Activated T-cell treated with anti-CD3 and anti-CD28 coated beads, Interleukin-2, amount 50 U/mL, for 48 hours (primary cell): ENCODE measurements around the gene PPP1R3E.
A peak's percentile ranks its signal among the peaks of the same experiment; 100 is the strongest.

Experiments used
- DNase-seq, 2 experiments: peaks; one replicate each; pipeline ENCODE4 v3.0.0-alpha.2; 2020

Gene PPP1R3E

DNA sequence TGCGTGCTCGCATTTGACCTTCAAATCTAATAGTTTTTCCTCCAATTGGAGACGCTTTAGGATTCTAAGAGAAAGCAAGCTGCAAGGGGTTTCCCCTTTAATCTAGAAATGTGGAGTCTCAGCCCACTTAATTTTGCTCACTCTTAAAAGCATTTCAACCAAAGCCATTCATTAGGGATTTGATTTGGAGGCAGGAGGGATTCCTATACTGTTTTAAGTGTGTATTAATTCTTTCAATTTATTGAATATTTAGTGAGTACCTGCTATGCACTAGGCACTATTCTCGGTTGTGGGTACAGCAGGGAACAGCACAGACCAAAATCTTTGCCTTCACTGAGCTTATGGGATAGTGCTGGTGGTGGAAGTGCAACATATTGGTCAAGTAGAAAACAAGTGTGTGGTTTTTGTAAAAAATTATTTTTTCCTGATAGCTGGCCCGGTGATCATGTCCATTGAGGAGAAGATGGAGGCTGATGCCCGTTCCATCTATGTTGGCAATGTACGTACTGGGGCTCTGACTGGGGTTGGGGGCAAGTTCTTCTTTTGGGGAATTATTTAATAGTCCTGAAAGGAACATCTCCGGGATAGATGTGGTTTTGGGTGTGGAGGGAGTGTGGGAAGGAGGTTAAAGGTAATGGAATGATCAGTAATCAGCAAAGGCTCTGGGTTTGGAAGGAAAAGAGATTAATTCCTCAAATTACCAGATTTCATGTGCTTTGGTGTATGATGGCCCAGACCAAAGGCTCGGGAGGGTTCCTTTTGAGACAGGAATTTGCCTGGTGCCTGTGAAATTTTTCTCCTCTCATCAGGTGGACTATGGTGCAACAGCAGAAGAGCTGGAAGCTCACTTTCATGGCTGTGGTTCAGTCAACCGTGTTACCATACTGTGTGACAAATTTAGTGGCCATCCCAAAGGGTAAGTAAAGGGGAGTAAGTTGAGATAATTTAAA lies 20.2 kb upstream of the PPP1R3E start:
- no peak for DNase-seq

DNA sequence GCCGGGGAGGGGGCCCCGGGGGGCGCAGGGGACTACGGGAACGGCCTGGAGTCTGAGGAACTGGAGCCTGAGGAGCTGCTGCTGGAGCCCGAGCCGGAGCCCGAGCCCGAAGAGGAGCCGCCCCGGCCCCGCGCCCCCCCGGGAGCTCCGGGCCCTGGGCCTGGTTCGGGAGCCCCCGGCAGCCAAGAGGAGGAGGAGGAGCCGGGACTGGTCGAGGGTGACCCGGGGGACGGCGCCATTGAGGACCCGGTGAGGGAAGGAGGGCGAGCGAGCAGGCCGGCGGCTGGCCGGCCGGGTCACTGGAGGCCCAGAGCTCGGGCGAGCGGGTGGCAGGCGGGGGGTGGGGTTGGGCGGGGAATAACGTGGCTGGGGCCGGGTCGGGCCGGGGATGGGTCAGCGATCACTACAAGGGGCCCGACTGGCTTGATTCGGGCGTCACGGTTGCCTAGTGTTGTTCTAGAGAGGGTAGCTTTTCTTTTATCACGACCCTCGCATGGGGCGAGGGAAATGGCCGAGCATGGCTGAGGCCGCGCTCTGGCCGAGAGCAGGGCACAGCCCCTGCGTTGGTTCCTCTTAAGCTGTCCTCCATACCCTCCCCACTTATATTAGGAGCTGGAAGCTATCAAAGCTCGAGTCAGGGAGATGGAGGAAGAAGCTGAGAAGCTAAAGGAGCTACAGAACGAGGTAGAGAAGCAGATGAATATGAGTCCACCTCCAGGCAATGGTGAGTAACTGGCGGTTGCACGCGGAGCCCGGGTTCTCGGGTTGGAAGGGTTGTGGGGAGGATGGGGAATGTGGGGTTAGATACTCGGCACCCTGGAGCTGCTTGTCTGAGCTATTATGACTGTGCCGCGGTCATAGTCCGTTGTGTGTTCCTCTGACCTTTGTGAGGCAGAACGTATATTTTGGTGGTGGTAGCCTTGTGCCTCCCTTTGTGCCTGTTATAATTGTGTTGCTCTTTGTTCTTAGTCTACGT lies 19.2 kb upstream of the PPP1R3E start:
- peak; percentile 80 to 83 for DNase-seq

DNA sequence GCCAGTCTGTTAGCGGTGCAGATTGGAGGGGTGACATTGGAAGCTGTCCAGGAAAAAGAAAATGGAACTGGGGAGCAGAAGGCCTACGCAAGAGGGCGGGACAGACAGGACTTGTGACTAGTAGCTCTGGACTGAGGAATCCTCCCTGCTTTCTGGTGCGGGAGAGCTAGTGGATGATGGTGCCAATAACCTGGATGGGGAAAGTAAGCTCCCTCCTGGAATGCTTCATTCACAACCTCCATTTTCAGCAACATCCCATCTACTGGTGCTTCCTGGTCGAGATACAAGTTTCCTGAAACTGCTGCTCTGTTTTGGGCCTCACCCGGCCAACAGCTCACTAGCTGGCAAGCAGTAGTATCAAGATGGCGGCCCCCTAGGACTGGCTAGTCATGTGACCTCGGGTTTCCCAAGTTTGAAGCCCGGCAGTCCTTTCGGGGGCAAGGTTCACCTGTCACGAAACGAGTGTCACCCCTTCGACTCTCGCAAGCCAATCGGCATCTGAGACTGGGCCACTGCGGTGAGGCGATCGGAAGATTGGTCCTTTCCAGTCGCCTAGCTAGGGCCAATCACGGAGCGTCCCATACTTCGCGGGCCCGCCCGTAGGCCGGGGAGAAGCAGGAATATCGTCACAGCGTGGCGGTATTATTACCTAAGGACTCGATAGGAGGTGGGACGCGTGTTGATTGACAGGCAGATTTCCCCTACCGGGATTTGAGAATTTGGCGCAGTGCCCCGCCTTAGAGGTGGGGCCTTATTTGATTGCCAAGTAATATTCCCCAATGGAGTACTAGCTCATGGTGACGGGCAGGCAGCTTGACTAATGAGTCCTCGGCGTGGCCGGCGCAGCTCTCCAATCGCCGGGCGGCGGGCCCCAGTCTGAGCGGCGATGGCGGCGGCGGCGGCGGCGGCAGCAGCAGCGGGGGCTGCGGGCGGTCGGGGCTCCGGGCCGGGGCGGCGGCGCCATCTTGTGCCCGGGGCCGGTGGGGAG lies 18.2 kb upstream of the PPP1R3E start, which contains the start of gene PABPN1:
Gene PABPN1, plus strand, starts transcription at position 874 of the 988 bp plus-strand sequence. Its CDS starts 13 bp downstream, at position 887.
- DNase-seq: peak; percentile 97

DNA sequence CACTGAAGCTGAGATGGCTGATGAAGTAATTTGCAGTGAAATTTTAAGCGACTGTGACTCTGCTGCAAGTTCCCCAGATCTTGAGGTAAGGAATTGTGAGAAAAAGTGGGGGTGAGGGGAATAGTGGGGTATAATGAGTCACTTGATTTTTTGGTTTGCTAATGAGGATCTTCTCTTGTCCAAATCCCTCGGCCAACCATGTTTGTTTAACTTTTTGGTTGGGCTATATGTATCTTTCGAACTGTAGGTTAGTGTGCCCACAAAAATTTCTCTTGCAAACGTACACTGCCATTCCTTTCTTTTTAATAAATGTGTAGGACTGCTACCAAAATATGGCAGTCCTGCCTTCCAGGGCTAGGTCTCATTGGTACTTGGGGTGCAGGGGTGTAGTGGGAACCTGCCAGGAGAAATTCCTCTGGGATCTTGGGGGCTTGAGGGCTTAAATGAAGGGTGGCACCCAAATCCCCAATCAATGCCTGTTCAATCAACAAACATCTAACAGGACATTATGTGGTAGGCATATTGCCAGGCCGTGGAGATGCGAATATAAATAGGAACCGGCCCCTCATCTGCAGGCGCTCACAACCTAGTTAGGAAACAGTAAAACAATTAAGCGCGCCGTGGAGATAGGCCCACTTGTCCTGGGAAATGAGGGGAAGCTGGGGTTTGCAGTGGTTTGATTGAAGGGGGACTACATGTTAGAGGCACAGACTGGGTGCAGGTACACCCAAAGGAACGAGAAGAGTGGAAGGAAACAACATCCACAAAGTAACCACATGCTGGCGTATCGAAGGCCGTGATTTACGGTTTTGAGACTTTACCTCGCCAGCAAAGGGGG lies 17.3 kb upstream of the PPP1R3E start:
- peak in 1 of 2 experiments; percentile 40 for DNase-seq

DNA sequence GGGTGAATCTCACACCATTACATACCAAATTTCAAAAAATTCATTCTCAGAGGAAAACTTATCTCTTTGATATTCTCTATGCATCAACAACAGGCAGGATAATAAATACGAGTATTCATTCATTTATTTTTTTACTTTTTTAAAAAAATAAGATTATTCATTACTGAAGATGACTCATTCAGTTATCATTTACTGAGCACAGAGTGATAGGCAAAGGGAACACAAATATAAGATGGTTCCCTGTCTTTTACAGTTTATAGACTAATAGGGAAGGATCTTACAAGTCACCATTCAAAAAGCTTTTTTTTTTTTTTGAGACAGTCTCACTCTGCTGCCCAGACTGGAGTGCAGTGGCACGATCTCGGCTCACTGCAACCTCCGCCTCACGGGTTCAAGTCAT lies 13.6 kb upstream of the PPP1R3E start:
- no peak for DNase-seq

DNA sequence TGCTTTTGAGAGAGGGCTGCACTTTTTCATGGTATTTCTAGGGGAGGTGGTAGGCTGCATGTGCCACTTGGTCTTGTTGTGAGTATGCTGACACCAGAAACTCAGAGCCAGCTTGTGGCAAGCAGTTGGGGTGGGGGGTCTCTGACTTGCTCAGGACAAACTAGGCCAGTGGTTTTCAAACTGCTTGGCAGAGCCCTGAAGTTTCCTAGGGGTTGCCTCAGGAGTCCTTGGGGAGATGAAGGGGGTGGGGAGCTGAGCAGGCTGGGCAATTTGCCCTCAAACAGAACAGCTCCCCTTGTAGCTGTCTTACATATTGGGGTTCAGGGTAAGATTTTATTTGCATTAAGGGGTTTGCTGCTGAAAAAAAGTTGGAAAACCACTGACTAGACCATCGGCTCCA lies 7.9 kb upstream of the PPP1R3E start:
- no peak for DNase-seq

DNA sequence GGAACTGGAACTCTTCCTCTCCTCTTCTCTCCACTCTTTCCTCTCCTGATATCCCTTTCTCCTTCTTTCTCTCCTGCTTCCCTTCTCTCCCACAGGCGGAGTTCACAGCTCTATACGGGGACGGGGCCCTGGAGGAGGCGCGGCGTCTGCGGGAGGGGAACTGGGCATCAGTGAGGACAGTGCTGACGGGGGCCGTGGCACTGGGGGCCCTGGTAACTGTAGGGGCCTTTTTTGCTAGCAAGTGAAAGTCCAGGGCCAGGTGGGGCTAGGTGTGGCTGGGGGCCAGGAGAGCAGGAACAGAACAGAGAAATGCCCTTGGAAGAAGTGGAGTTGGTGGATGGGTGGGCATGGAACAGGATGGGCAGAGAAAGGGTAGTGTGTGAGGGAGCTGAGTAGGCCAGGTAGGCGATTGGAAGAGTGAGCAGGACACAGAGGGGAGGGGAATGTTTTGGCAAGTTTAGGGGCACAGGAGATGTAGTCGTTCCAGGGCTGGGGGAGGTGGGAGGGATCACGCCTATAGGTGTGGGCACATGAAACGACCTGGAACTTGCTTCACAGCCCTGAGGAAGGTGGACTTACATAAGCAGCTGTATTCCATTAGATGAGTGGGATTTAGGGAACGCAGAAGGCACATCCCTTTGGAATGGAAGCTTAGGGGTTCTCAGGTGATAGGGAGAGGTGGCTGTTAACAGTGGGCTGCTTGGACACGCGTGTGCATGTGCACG lies 6.2 kb upstream of the PPP1R3E start:
- no peak for DNase-seq

DNA sequence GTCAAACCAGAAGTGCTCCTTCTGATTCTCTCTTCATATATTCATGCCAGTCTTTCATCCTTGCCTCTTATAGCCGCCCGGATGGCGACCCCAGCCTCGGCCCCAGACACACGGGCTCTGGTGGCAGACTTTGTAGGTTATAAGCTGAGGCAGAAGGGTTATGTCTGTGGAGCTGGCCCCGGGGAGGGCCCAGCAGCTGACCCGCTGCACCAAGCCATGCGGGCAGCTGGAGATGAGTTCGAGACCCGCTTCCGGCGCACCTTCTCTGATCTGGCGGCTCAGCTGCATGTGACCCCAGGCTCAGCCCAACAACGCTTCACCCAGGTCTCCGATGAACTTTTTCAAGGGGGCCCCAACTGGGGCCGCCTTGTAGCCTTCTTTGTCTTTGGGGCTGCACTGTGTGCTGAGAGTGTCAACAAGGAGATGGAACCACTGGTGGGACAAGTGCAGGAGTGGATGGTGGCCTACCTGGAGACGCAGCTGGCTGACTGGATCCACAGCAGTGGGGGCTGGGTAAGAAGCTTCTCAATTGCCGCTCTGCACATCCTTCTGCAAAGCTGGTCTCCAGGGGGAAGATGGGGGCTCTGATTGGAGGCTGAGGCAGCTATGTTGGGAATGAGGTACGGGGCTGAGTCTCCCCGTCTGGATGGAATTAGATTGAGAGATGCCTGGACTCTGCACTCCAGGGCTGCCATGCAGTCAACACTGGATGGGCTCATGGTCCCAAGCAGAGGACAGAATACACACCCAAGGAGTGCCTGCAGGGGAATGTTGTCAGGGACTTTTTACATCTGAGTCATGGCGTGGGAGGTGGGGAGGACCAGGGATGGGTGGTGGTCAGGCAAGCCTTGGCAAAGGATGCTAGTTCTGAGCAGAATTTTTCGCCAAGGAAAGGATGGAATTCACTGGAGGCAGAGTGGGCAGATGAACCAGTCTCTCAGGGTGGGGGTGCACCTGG lies 5.3 kb upstream of the PPP1R3E start:
- no peak for DNase-seq

DNA sequence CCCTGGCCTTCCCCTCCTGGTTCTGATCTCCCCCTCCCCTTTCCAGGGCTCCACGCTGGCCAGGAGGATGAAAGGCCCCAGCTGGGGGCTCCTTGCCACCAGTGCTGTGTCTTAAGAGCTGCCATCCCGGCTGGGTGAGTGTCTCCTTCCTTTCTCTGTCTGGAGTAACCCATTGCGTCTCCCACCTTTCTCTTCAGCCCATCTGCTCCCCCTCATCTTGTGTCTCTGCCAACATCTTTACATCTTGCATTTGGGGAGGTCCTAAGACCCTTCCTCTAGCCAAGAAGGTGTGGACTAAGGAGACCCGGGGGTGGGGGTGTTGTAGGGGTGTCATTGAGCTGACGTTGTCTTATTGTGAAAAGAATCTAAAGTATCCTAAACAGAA lies 4.5 kb upstream of the PPP1R3E start:
- DNase-seq: no peak

DNA sequence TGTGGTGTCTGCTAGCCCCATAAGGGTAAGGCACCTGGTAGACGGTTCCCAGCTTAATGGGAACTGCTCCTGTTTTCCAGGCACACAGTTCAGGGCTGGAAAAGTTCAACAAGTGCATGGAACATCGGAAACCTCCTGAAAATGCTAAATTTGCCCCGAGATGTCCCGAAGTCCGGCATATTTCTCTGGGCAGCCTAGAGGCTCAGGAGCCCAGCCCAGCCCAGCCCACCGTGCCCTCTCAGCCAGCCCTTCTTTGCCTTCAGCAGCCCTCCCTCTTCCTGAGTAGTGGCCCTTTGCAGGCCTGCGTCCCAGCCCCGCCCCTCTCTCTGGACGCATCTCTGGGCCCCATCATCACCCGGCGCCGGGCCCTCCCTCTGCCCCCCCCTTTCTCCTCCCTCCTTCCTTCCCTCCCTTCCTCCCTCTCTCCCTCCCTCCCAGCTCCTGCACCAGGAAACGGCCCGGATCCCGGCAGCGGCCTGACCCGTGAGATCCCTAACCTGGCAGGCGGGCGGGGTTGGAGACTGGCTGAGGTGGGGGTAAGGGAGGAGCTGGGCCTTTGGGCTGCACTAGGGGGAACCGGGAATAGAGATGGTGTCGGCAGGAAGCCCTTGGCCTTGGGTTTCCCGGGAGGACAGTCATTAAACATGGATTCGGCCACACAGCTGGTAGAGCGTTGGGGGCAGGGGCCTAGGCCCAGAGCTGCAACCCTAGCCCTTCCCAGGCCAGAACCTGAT lies 3.9 kb upstream of the PPP1R3E start, which contains the start of gene BCL2L2:
Gene BCL2L2, plus strand, starts transcription at position 422 of the 734 bp plus-strand sequence. CDS start 935 bp downstream, outside the sequence.
- DNase-seq: no peak

DNA sequence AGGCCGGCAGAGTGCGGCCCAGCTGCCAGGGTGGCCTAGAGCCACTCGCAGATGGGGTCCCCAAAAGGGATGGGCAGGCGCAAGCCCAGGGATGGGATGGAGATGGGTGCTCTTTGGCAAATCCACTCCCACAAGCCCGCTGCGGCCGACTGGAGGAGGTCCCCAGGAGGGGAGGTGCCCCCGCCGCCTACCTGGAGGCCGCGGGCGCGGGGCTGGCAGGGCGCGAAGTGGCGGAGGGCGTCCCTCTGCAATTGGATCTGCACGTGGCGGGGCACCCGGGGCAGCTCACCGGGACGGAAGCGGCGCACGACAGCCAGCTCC lies 730 bp downstream of the PPP1R3E start:
- DNase-seq: no peak

DNA sequence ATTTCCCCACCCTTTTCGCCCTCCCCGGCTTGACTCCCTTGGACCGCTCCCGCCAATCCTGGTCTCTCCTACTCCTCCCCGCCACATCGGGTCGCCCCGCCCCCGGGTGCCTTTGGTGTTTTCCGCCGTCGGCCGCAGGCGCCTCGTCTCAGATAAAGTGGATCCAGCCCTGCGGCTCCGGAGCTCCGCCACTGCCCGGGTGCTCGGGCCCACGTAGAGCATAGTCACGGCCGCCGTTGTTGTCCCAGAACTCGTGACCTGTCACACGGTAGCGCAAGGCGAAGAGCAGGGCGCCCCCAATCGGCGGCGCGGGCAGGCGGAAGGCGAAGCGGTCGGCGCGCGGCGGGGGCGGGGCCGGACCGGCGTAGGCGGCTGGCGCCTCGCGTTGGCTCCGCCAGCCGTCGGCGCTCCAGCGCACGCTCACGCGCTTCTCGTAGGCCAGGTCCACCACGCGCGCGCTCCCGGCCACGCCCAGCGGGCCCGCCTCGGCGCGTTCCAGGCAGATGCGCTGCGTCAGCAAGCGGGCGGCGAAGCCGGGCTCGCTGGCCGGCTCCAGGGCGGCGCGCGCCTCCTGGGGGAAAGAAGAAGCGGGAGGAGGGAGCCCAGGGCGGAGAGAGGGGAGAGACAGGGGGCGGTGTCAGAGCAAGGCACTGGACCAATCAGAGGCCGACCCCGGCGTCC lies 1.2 kb downstream of the PPP1R3E start:
- DNase-seq: peak; percentile 98 to 99

DNA sequence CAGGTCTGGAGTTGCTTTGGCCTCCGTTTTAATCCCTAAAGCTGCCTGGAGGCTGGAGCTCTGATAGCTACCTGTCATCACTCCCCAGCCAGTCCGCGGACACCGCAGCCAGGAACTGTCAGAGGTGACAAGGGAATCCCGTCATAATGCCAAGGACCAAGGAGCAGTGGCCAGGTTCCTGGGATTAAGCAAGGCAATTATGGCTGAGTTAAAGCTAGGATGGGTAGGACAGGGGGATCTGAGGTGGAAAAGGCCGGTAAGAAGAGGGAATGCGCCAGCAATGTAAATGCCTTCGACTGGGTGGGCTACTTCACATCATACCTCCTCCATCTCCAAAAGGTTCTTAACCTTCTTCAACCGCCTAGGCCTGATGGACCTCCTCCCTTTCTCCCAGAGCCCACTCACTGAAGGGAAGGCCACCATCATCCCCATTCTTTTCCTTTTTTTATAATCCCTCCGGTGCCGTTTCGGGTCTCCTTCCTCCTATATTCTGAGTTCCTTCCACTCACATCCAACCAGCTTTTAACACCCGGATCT lies 1.9 kb downstream of the PPP1R3E start:
- peak; percentile 46 to 53 for DNase-seq

DNA sequence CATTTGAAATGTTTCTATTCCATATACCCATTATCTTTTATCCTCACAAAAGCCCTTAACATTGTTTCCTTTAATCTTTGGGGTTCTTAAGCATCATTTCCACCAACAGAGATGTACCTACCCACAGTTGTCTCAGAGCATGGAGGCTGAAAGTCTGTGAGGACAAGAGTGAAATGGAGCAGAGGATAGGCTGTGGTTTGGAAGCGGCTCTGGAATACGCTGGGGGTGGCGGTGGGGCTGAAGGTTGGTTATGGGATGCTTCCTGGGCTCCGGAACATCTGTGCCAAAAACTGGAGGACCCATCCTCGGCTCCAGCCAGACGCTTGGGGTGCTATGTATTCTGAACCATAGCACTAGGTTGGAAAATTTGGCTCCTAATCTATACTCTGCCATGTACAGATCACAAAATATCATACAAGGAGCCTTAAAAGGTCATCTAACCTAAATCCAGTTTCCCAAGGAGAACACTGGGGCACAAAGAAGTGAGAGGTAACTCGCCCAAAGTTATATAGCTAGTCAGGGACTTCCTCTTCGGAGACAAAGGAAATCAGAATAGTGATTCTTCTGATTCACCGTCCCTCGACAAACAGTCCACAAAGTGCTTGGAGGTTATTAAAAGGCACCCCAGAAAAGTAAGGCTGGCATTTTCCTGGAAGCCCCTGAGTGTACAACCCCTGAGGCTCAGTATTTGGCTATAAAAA lies 2.5 kb downstream of the PPP1R3E start:
- DNase-seq: no peak

DNA sequence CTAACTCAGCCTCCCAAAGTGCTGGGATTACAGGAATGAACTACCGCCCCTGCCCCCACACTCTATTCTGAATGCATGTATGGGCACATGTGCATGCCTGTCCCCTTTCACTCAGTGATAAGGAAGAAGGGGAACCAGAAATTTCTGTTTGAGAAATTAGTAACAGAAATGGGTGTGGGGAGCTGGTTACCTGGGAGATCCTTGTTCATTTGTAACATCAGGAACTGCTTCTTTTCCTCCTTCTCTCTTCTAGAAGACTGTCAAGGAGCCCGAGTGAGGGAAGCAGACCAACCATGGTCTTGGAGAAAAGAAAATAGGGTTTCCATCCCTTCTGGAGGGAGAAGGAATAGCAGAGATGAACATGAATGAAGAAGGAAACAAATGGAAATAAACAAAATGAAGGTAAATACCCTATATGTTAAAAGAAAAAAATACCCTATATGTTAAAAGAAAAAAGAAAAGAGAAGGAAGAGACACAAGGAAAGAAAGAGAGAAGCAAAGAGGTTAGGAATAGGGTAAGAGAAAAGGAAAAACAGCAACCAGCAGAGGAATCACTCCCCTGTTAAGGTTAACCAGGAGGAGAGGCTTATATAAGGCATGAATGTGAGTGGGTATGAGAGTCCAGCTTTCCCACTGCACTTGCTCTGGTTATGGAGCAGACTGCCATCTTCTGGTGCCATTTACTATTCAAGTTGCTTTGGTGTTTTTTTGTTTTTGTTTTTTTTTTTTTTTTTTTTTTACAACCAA lies 3.3 kb downstream of the PPP1R3E start:
- DNase-seq: no peak

DNA sequence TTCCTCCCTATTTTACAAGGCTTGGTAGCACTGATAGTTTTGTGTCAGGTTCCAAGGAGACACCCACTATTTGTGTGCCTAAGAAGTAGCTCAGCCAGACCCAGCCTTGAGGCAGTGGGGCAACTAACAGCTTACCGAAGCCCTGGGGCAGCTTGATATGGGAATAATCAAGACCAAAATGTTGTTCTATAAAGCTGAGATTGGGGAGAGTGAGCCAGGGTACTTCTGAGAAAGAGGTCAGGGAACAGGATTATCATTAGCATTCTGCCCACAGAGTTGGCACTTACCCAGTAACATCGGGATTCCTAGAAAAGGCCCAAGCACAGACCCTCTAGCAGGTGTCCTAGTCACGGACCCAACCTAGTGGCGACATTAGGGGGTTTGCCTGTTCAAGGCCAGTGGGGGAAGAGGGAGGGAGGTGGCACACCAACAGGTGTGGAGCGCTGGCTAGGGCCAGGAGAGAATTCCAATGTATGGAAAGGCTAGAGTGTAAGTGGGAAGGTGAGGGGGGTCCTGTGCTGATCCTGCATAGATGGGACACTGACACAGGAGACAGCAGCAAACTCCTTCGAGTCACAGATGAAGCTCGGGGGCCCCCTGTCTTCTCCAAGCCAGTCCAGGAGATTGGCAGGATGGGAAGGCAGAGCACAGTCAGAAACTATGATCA lies 4.9 kb downstream of the PPP1R3E start:
- no peak for DNase-seq
